GM21447 (cell line): Measurements from ENCODE around the gene PPARG.

Experiments
- ATAC-seq: cut with Tn5 transposase; IDR thresholded peaks from one replicate; pipeline ENCODE4 v1.9.1; 2021; ENCODE audit not compliant: unreplicated experiment

Gene PPARG

DNA sequence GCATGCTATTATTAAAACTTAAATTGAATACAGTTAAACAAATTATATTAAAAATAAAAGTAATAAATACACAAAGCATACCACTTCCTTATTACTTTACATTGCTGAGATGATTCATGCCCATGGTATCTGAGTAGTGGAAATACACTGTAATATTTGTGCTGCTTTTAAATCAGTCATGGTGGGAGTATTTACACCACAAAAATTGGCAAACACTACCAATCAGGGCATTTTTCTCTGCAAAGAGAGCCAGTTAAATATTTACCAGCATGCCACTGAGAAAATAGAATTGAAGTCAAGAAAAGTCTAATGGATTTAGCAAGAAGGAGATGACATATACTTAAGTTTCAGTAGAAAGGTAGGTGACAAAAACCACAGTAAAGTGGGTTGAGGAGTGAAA lies 19.6 kb downstream of the PPARG start:
- ATAC-seq, result no peak

DNA sequence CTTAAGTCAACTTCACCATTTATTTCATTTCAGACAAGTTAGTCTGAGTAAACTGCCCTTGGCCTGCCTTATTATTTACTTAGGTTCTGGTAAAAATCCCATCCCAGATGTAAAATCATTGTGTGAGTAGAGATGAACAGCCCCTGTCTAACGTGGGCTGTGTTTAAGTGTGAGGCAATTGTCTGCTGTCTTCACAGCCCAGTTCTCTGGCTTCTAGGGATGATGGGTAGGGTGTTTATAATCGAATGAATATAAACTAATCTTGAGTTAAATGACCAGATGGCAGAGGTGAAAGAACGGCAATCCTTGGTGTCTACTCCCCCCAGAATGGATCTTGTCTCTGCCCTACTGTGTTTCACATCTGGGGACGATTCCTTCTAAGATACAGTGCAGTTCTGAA lies 20.8 kb downstream of the PPARG start:
- no peak for ATAC-seq

DNA sequence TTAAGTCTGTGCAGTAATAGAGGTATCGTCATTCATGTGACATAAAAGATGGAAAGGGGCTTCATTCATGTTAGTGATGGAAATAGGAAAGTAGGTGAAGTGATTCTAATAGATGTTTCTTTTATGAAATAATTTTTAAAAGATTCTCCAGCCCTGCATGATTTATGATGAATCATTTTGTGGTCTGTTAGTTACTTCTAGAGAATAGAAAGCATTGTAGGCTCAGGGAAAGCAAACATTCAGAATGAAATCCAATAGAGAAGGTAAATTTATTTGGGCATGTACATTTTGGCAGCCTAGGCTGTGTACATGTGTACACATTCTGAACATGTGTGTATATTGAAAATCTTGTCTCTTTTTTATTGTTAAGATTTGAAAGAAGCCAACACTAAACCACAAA lies 23.1 kb downstream of the PPARG start:
- no peak for ATAC-seq

DNA sequence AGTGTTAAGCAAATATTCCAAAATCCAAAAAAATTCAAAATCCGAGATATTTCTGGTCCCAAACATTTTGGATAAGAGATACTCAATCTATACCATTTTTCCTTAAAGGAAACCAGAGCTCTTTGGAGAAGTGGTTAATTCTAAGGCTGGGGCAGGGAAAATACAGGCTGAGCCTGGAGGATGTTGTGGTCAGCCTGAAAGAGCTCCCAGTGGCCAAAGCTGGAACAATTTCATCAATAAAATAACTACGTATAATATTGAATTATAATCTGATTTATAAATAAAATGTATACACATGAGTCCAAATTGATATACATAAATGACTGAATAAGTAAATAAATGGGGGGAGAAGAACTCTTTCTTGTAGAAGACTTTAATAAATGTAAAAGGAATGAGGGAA lies 24.6 kb downstream of the PPARG start:
- ATAC-seq, result no peak

- no peak for ATAC-seq
Measured at GRCh38 chr3:12316253-12316652, 27.4 kb downstream of the PPARG start.

GRCh38 chr3:12316729-12317351 lies 28.0 kb downstream of the PPARG start:
- ATAC-seq, result no peak

DNA sequence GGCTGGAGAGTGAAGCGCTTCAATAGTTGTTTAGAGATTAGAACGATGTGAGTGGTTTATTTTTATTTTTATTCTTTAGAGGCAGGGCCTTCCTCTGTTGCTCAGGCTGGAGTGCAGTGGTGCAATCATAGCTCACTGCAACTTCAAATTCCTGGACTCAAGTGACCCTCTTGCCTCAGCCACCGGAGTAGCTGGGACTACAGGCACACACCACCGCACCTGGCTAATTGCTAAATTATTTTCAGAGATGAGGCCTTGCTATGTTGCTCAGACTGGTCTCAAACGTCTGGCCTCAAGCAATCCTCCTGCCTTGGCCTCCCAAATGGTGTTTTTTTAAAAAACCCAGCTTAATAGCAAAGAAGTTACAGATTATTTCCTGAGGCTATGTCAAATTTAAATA lies 29.0 kb downstream of the PPARG start:
- no peak for ATAC-seq

DNA sequence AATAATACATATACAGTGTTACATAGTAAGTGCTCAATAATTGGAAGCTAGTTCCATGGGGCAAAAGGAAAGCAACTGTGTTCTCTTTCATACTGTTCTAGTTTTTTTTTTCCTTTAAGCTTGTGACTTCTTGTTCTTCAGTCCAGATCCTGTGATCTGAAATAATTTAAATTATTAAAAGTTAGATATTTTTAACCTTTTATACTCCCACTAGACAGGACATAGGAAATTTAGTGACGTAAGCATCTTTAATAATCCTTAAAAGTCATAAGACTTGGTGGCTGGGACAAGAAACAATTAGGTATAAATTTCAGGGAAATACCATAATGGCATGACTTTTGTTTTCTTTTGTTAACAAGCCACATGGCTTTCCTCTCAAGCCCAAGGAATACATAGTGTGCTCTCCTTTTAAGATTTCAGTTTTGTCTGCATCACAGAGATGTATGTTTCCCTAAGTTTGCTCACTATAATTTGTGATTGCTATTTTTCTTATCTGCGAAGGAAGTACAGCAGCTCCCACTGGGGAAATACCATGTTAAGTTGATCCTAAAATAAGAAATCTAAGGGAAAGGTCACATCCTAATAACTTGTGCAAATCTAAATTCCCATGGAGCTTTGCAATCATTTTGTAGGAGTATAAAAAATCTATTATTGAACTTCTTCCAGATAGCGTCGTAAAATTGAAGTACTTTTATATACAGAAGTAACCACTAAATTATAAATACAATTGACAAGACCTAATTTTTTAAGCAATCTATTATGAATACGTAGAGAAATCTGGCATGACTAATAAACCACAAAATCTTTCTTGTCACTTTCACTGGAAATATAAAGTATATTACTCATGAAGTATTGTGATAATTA lies 30.1 kb downstream of the PPARG start:
- no peak for ATAC-seq

DNA sequence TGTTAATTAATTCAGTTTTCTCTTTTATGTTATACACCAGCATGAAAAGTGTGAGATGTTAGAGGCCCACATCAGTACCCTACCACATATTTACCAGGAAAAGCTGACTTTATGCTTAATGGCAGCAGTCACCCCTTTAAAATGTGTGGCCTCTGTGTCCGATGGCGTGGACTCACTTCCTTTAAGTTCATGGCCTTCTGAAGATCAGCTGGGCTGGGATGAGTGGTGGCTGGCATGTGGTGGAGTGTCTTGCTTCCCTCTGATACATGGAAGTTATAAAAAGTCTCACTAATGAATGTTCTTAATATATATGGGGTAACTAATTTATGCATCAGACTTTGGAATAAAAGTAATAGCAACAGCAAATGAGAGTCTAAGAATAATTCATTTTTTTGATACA lies 32.1 kb downstream of the PPARG start:
- no peak for ATAC-seq

DNA sequence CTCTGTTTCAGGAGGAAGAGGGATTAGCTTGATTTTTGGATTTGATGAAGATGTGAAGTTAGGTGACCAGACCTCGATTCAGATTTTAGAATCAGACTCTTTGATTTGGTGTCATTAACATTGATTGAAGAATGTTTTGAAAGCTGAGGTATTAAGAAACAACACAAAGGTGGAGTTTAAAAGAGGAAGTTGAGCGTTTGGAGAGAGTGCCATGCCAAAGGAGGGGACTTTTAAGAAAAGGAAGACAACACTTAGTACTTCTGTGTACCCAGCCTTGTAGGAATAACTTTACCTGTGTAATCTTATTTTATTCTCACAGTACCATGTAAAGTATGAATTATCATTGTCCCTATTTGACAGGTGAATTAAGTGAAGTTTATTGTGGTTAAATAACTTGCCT lies 34.4 kb downstream of the PPARG start:
- ATAC-seq, result no peak

- no peak for ATAC-seq
Measured at GRCh38 chr3:12325586-12326515, 37.0 kb downstream of the PPARG start.

DNA sequence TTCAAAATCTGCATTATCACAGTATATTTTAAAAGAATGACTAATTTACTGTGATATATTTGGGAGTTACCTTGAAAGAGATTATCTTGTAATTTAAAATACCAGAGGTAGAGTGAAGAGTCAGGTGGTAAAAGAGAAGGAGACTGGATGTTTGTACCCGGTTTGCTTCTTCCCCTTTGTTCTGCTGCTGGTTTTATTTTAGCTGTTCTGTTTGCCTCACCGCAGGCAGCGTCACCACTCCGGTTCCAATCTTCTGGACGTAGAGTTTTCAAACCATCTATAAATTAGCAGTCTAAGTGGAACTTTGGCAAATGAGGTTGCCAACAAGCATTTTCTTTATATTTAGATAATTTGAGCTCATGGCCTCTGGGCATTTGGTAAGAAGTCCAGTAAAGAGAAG lies 38.2 kb downstream of the PPARG start:
- no peak for ATAC-seq

- no peak for ATAC-seq
Measured at GRCh38 chr3:12328132-12328836, 39.4 kb downstream of the PPARG start.

GRCh38 chr3:12328837-12329462 lies 40.1 kb downstream of the PPARG start:
- ATAC-seq, result no peak

DNA sequence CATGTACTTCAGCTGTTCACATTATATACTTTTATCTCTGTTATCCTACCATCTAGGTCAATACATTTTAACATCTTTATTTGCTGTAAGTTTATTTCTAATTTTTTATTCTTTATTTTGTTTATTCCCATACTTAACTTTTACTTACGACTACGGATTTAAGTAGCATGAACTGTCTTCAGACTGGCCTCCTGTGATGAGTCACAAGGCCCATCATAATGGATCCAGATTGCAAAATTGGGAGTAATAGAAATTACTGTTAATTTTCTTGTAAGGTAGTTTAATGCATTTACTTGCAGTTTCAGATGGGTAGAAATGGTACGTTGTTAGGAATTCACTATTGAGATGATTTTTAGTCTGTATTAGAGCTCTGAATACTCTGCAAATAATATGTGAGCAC lies 45.9 kb downstream of the PPARG start:
- no peak for ATAC-seq

DNA sequence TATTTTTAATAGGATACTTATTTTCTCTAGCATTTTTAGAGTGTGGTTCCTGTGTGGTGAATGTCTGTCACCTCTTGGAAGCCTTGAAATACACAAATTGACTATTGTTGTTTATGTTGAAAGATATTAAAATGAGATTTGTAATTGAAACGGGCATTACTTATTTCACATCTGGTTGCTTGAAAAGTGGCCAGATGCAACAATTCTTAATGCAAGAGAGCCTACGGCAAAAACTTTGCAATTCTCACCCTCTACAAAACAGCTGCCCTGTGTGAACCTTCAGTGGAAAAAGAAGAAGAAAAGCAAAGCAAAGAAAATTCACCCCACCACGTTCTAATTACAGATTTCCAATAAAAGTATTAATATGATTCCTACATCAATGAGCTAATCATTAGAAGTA lies 46.6 kb downstream of the PPARG start:
- no peak for ATAC-seq

GRCh38 chr3:12336099-12336498 lies 47.2 kb downstream of the PPARG start:
- no peak for ATAC-seq

DNA sequence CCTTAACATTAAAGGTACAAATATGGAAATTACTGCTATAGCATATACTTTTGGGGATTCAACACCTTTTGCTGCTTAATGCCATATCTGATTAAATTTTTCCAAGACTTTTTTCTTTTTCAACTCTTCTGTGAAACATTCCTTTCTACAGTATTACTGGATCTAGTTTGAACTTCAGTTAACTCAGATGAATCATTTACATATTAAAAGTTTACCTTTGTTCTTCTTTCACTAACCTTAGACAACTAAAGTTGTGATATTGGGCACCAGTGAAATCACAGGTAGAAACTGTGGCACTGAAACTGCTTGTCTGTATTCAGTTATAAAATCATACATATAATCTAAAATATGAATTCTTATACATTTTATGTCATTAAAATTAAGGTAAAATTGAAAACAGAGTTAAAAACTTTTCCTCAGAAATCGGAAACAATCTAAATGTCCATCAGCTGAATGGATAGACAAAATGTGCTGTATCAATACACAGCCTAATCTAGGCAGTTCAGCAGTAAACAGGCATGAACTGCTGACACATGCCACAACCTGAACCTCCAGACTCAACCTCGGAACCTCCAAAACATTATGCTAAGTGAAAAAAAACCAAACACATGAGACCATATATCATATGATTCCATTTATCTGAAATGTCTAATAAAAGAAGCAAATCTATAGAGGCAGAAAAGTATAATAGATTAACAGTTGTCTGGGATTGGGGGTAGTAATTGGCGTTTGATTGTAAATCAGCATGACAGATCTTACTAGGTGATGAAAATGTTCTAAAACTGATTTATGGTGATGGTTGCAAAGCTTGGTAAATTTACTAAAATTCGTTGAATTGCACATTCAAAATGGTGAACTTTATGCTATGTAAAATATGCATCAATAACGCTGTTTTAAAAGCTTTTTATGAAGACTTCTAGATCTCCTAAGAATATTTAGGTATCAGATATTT lies 50.0 kb downstream of the PPARG start:
- no peak for ATAC-seq

DNA sequence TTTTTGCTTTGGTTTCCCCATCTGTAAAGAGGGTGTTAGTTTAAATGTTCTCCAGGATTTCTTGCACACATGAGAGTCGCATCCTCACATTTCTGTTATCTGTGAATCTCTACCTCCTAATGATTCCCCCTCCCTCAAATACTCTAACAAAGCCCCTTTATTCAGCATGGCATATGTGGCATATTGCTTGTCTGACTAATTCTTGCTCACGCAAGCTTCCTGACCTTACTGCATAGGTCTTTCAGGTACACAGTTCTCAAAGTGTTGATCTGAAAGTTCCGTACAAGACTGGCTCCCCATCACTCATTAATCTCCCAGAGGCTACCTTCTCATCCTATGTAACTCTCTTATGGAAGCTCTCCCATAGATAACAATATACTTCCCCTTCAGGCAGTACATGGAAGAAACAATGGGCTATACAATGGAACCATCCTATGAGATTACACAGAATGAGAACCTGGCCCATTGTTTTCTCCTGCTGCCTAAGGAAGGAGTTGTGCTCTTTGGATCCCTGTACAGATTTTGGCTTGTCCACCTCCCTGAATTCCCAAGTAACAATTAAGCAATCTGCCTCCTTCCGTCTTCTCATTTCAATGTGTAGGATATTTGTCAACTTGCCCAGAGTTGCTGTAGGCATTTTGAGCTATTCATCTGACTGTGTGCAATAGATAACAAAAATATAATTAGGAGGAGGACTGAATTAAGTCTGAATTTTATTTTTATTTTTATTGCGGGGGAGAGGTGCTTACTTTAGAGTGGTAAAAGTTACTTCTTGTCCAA lies 51.0 kb downstream of the PPARG start:
- no peak for ATAC-seq
